ENCODE data around the gene ACKR2.

GRCh38 chr3:42855547-42856380 lies 46.5 kb downstream of the ACKR2 start:
- TF ChIP-seq CTCF (IDR thresholded peaks at IDR 0.05 in 2 of 3, conservative IDR thresholded peaks at IDR 0.05 in 1 of 3; ENCODE audit: borderline replicate concordance in 1 of 3, insufficient read depth in 1 of 3, low read depth in 2 of 3, low read length in 2 of 3) (no peak), ZBTB33 (IDR thresholded peaks at IDR 0.05; ENCODE audit: extremely low read depth, insufficient replicate concordance, low read length) (no peak), POLR2A (IDR thresholded peaks at IDR 0.05; ENCODE audit: borderline replicate concordance, extremely low read depth, insufficient read depth, insufficient read length) (no peak), EZH2 (IDR thresholded peaks at IDR 0.05) (no peak), RAD21 (IDR thresholded peaks at IDR 0.05; ENCODE audit: low read depth) (no peak), POLR2AphosphoS5 (IDR thresholded peaks at IDR 0.05; ENCODE audit: low read depth, low read length) (no peak), ATF3 (IDR thresholded peaks at IDR 0.05) (no peak)
